Esophagus squamous epithelium (tissue), 5 donors: ENCODE measurements around the gene HAVCR1. TPM values are rescaled to one million over a fixed set of nuclear protein-coding genes. Genes with fewer than 3 reads are reported as not detected.

Source experiments
- DNase-seq: peaks from one replicate; lab custom pipeline; 2025; lab: John Stamatoyannopoulos, UW
- H3K27ac ChIP-seq, 4 donors: fragments of 200-600 bp; sonication (generic); one replicate each; pipeline ENCODE4 v1.5.1; 2016 to 2019; ENCODE audit warnings: mild to moderate bottlenecking in 1 of 4
- H3K27me3 ChIP-seq, 4 donors: fragments of 200-600 bp; sonication (generic); 1 replicate in 3 of 4; 2 replicates in 1 of 4; pipeline versions ENCODE4 v1.5.1 to v1.6.0; 2017 to 2021; ENCODE audit warnings: antibody characterized with exemption in 1 of 4
- H3K36me3 ChIP-seq, 3 donors: fragments of 200-600 bp; sonication (generic); one replicate each; pipeline ENCODE4 v1.5.1; 2016 to 2019
- H3K4me1 ChIP-seq, 3 donors: fragments of 200-600 bp; sonication (generic); one replicate each; pipeline ENCODE4 v1.5.1; 2017 to 2019
- H3K4me3 ChIP-seq, 4 donors: fragments of 200-600 bp; sonication (generic); 1 replicate in 3 of 4; 2 replicates in 1 of 4; pipeline ENCODE4 v1.5.1; 2016 to 2019; ENCODE audit warnings: mild to moderate bottlenecking in 2 of 4, moderate library complexity in 1 of 4
- H3K9me3 ChIP-seq, 3 donors: fragments of 200-600 bp; sonication (generic); one replicate each; pipeline ENCODE4 v1.5.1; 2016 to 2019
- POLR2A ChIP-seq, 4 donors: fragments of 450-650 bp; IDR thresholded peaks; one replicate each; pipeline ENCODE4 v1.6.1; 2017; ENCODE audit warnings: antibody characterized with exemption in 4 of 4, mild to moderate bottlenecking in 4 of 4, moderate library complexity in 3 of 4
- WGBS, 2 donors: methylation state at CpG; one replicate each; pipeline ENCODE4 v1.1.5; 2018; 5-methylcytosine and 5-hydroxymethylcytosine counted together
- intact Hi-C: fragments of 100-400 bp; cut with DNase I; formaldehyde crosslinking; loops from one replicate; pipeline ENCODE4 v1.15.0; 2022
- total RNA-seq, 4 donors: library from RNA; depleted of rRNA; stranded (reverse); fragments of >200 nt; gene quantifications; one replicate each; pipeline ENCODE4 v1.1.0, GENCODE V29; 2016
- TF ChIP-seq, protein P1 (sequence below), 6 experiments: fragments of 450-650 bp in 4 of 6; fragments of 200-600 bp in 2 of 6; sonication (generic) in 2 of 6; IDR thresholded peaks; one replicate each; pipeline ENCODE4 v1.5.1; 2016 to 2019; ENCODE audit warnings: antibody characterized with exemption in 6 of 6, mild to moderate bottlenecking in 4 of 6, moderate library complexity in 4 of 6
- donor health status: DM: yes; HTN: yes; CAD: no.

The HAVCR1 gene
- total RNA-seq, 4 donors from 2014 or later, result 0.19 TPM; not detected in 3

DNA sequence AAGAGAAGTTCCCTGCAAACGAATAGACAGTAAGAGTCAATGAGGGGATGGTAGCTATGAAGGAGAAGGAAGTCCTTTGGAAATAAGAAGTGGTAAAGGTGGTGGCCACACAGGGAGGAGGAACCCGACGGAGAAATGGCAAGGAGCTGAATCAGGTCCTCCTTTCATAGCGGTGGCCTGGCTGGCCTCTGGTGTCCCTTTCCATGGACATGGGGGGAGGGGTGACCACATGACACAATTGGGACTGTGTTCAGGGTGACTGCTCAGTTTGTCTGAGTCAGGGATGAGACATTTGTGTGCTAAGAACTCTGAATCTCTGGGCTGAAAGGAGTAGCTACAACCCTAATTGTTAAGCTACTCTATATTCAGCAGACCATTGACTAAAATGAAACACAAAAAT, 67.2 kb downstream of the HAVCR1 start:
- Histone ChIP-seq H3K36me3 (no peaks in the 10 kb centered on the region), H3K27me3 (no peaks in the 10 kb centered on the region), H3K4me1 (no peaks in the 10 kb centered on the region), H3K27ac (no peak overlapping the region), H3K9me3 (peaks cover 0 to 5% (median 0%) of the 10 kb centered on the region in 3 donors), H3K4me3 (no peak overlapping the region)
- no peak for TF ChIP-seq POLR2A (IDR thresholded peaks at IDR 0.05)
- TF ChIP-seq, protein P1, sequence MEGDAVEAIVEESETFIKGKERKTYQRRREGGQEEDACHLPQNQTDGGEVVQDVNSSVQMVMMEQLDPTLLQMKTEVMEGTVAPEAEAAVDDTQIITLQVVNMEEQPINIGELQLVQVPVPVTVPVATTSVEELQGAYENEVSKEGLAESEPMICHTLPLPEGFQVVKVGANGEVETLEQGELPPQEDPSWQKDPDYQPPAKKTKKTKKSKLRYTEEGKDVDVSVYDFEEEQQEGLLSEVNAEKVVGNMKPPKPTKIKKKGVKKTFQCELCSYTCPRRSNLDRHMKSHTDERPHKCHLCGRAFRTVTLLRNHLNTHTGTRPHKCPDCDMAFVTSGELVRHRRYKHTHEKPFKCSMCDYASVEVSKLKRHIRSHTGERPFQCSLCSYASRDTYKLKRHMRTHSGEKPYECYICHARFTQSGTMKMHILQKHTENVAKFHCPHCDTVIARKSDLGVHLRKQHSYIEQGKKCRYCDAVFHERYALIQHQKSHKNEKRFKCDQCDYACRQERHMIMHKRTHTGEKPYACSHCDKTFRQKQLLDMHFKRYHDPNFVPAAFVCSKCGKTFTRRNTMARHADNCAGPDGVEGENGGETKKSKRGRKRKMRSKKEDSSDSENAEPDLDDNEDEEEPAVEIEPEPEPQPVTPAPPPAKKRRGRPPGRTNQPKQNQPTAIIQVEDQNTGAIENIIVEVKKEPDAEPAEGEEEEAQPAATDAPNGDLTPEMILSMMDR (IDR thresholded peaks at IDR 0.05), result no peak
- WGBS, 2 donors, result 76 to 78% methylated on average over 4 of the region's 4 CpGs
- no peak for DNase-seq
- intact Hi-C loops, result no loop called here

DNA sequence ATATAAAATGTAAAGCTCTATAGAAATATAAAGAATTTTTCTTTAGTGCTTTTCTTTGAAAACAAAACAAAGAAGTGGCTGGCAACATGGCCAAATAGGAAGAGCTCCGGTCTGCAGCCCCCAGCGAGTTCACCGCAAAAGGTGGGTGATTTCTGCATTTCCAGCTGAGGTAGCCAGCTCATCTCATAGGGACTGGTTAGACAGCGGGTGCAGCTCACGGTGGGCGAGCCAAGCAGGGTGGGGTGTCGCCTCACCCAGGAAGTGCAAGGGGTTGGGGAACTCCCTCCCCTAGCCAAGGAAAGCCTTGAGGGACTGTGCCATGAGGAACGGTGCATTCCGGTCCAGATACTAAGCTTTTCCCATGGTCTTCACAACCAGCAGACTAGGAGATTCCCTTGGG, 74.9 kb downstream of the HAVCR1 start:
- intact Hi-C loops, result no loop called here

DNA sequence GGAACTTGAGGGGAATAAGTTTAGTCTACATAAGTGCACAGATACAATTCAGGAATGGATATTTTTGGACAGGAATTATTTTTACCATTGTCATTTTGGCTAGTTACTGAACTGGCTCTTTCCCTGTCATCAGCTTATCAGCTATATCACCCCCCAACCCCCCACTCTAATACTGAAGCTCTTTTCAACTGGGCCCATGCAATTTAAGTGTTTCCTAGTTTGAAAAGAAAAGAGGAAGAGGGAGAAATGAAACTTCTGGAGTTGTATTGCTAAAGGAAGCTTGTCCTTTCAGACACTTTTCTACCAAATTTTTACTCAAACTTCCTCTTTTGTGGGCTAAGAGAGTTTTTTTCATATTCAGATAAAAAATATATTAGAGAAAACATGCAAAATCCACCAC, 77.4 kb downstream of the HAVCR1 start:
- TF ChIP-seq, protein P1 (IDR thresholded peaks at IDR 0.05), result no peak
- no peak for TF ChIP-seq POLR2A (IDR thresholded peaks at IDR 0.05)
- Histone ChIP-seq H3K27me3 (no peaks in the 10 kb centered on the region), H3K4me1 (no peaks in the 10 kb centered on the region), H3K9me3 (peaks cover 0 to 19% (median 0%) of the 10 kb centered on the region in 3 donors), H3K27ac (no peak overlapping the region), H3K4me3 (no peak overlapping the region), H3K36me3 (no peaks in the 10 kb centered on the region)
- no peak for DNase-seq
- intact Hi-C loops, result no loop called here

More for the DNA sequence above, 74.9 kb downstream of the HAVCR1 start:
- Histone ChIP-seq H3K4me1 (no peaks in the 10 kb centered on the region), H3K4me3 (no peak overlapping the region), H3K27me3 (no peaks in the 10 kb centered on the region), H3K36me3 (no peaks in the 10 kb centered on the region), H3K9me3 (peaks cover 0 to 17% (median 0%) of the 10 kb centered on the region in 3 donors), H3K27ac (no peak overlapping the region)
- no peak for TF ChIP-seq POLR2A (IDR thresholded peaks at IDR 0.05)
- TF ChIP-seq, protein P1 (IDR thresholded peaks at IDR 0.05), result no peak
- 84 to 91% methylated on average over 4 to 6 of the region's 9 CpGs for WGBS, 2 donors
- DNase-seq, result no peak

Other genes starting within 250 kb of the HAVCR1 start
- under 1 TPM in 1 of 4 donors, not detected in 3; 0.12 TPM for gene PPP1R2B, start 208.8 kb downstream of the HAVCR1 start, total RNA-seq
- gene TIMD4, start 95.9 kb downstream of the HAVCR1 start, total RNA-seq, result not detected
- gene HAVCR2, start 49.9 kb upstream of the HAVCR1 start, total RNA-seq, result 1 to 10 TPM in 3 of 4 donors, under 1 TPM in 1; 0.45 to 5.3 (median 3.5) TPM
- gene MED7, start 83.7 kb upstream of the HAVCR1 start, total RNA-seq, result 1 to 10 TPM; 4.7 to 8.3 (median 6.9) TPM
- not detected for gene GARIN3, start 107.1 kb upstream of the HAVCR1 start, total RNA-seq
- 1 to 10 TPM in 3 of 4 donors, under 1 TPM in 1; 0.53 to 5.1 (median 3.9) TPM for gene ITK, start 121.7 kb upstream of the HAVCR1 start, total RNA-seq
- gene CYFIP2, start 207.0 kb upstream of the HAVCR1 start, total RNA-seq, result 10 to 100 TPM in 1 of 4 donors, 1 to 10 TPM in 3; 4.2 to 10.3 (median 8.1) TPM